Activated naive CD4-positive, alpha-beta T cell treated with anti-CD3 and anti-CD28 coated beads, Interleukin-2, amount 10 ng/mL, durations not matched to agents 7 days and 5 days (primary cell): ENCODE data around the gene TSNAXIP1.
"Not testable (repeated sequence)": the region's sequence is repeated elsewhere in the genome, so short reads cannot be mapped to it uniquely, and the experiment has no call there.

Experiments used
- CTCF ChIA-PET: fragments of 350-600 bp; sonication (Branson Sonifier 250); formaldehyde crosslinking; loops from one replicate; lab custom pipeline; 2021; ENCODE audit warnings: antibody characterized with exemption; lab: Charles Lee
- DNase-seq: peaks from one replicate; pipeline ENCODE4 v3.0.0-alpha.2; 2020
- H3K27ac Mint-ChIP-seq: one replicate; pipeline ENCODE4 v1.8.0; 2021; ENCODE audit warnings: mild to moderate bottlenecking, moderate library complexity, mixed read lengths
- H3K27me3 Mint-ChIP-seq: one replicate; pipeline ENCODE4 v1.8.0; 2021; ENCODE audit warnings: mild to moderate bottlenecking, mixed read lengths
- H3K36me3 Mint-ChIP-seq: one replicate; pipeline ENCODE4 v1.8.0; 2021; ENCODE audit warnings: mixed read lengths
- H3K4me1 Mint-ChIP-seq: one replicate; pipeline ENCODE4 v1.8.0; 2021; ENCODE audit warnings: mixed read lengths
- H3K4me3 Mint-ChIP-seq: one replicate; pipeline ENCODE4 v1.8.0; 2021; ENCODE audit warnings: mild to moderate bottlenecking, moderate library complexity, mixed read lengths
- H3K9me3 Mint-ChIP-seq: one replicate; pipeline ENCODE4 v1.8.0; 2021; ENCODE audit warnings: mixed read lengths

The TSNAXIP1 gene

GRCh38 chr16:67833030-67833414 lies 26.3 kb downstream of the TSNAXIP1 start:
- CTCF ChIA-PET, result interaction anchor here (0.6 to 2.6 kb wide), 6 partner anchors 11 to 164 kb away, joined by 3 to 28 read pairs (median 4); no protein-coding TSS in a partner anchor
- DNase-seq, result no peak
- Mint-ChIP-seq H3K27ac (peak overlapping the region; percentile 42), H3K4me3 (peak overlapping the region; percentile 82), H3K4me1 (peaks cover 16% of the 10 kb centered on the region), H3K36me3 (peaks cover 17% of the 10 kb centered on the region), H3K27me3 (peaks cover 3% of the 10 kb centered on the region), H3K9me3 (no peaks in the 10 kb centered on the region)

DNA sequence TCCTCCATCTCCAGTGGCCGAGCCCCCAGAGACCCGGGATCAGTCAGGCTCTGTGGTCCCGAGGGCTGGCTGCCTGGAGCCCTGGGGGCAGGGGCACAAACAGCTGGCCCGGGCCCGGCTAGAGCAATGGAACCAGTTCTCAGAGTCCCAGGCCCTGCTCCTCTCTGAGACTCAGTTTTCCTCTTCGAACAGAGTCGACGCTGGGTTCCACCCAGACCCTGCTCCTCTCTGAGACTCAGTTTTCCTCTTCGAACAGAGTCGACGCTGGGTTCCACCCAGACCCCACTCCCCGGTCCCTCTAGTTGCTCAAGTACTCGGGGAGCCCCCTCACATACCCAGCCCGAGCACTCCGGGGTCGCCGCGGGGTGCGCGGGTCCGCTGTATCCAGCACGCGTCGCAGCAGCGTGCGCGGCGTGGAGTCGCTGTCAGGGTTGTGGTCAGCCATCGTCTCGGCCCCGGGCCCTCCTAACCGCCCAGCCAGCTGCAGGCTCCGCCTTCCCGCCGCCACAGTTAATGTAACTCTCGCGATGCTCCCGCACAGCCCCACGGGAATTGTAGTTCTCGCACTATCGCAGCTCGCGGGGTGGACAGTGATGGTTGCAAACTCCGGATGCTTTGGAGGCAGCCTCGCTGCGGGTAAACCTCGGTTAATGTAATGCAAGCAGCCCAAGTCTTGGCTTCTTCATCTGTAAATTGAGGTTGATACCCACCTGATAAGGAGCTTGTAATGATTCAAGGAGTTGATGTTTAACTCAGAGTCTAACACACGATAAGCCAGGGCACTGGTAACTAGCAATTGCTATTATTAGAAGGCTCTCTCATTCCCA lies 26.9 kb downstream of the TSNAXIP1 start:
- Mint-ChIP-seq H3K9me3 (no peaks in the 10 kb centered on the region), H3K4me3 (peak overlapping the region; percentile 82), H3K27me3 (peaks cover 3% of the 10 kb centered on the region), H3K4me1 (peaks cover 16% of the 10 kb centered on the region), H3K27ac (peak overlapping the region; percentile 76), H3K36me3 (peaks cover 14% of the 10 kb centered on the region)
- CTCF ChIA-PET, result interaction anchor here (0.5 to 2.6 kb wide), 8 partner anchors 11 to 312 kb away, joined by 3 to 28 read pairs (median 3); no protein-coding TSS in a partner anchor
- peak; percentile 97 for DNase-seq

GRCh38 chr16:67834242-67834614 lies 27.5 kb downstream of the TSNAXIP1 start:
- no peak for DNase-seq
- Mint-ChIP-seq H3K36me3 (peaks cover 10% of the 10 kb centered on the region), H3K4me3 (peak overlapping the region; percentile 82), H3K9me3 (no peaks in the 10 kb centered on the region), H3K27ac (no peak overlapping the region), H3K27me3 (peaks cover 3% of the 10 kb centered on the region), H3K4me1 (peaks cover 16% of the 10 kb centered on the region)
- CTCF ChIA-PET, result interaction anchor here (0.5 to 2.6 kb wide), 7 partner anchors 18 to 313 kb away, joined by 3 to 28 read pairs (median 3); no protein-coding TSS in a partner anchor

DNA sequence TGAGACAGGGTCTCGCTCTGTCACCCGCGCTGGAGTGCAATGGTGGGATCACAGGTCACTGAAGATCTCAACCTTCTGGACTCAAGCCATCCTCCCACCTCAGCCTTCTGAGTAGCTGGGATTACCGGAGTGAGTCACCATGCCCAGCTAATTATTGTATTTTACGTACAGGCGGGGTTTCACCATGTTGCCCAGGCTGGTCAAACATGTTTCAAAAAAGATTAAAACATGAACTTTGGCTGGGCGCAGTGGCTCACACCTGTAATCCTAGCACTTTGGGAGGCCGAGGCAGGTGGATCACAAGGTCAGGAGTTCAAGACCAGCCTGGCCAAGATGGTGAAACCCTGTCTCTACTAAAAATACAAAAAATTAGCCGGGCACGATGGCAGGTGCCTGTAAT lies 30.5 kb downstream of the TSNAXIP1 start:
- CTCF ChIA-PET, result interaction anchor here (0.6 kb wide), 1 partner anchor 18 kb away, joined by 4 read pairs; no protein-coding TSS in a partner anchor
- not testable (repeated sequence) for H3K4me3 Mint-ChIP-seq, H3K27me3 Mint-ChIP-seq, H3K27ac Mint-ChIP-seq, DNase-seq, H3K9me3 Mint-ChIP-seq, H3K36me3 Mint-ChIP-seq
- H3K4me1 Mint-ChIP-seq, result peaks cover 23% of the 10 kb centered on the region

- no peak overlapping the region for H3K27ac Mint-ChIP-seq
- CTCF ChIA-PET, result interaction anchor here (0.6 kb wide), 1 partner anchor 19 kb away, joined by 4 read pairs; no protein-coding TSS in a partner anchor
- H3K36me3 Mint-ChIP-seq, result peaks cover 3% of the 10 kb centered on the region
- peaks cover 20% of the 10 kb centered on the region for H3K4me1 Mint-ChIP-seq
- peaks cover 3% of the 10 kb centered on the region for H3K27me3 Mint-ChIP-seq
- H3K4me3 Mint-ChIP-seq, result no peak overlapping the region
- DNase-seq, result no peak
- no peaks in the 10 kb centered on the region for H3K9me3 Mint-ChIP-seq
These were observed 31.1 kb downstream of the TSNAXIP1 start for GRCh38 chr16:67837811-67838210.

DNA sequence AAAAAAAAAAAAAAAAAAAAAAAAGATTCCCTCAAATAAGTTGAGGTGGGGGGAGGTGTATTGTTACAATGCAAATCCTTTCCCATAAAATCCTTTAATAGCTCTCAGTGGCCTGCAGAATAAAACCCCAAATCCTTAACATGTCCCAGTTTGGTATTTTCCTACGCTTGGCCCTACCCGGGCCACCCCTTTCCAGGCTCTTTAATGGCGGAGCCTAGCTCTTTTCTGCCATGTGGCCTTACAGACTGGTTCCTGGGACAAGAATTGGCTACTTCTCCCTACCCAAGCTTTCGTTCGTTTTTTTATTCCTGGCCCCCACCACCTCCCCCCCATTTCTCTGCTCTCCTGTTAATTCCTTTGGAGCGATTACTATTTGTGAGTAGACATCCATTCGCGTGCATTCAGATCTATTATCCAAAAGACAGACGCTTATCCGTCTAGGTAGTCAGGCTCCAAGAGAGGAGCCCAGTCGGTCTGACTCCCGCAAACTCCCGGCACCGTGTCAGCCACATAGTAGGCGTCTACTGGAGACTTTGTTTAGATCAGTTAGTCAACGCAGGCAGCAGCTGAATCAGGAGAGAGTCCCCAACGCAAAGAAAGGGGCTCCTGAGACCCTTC lies 34.6 kb downstream of the TSNAXIP1 start:
- Mint-ChIP-seq H3K4me3 (peak overlapping the region; percentile 91), H3K27ac (peak overlapping the region; percentile 97), H3K36me3 (peaks cover 18% of the 10 kb centered on the region), H3K27me3 (no peaks in the 10 kb centered on the region), H3K4me1 (peaks cover 43% of the 10 kb centered on the region), H3K9me3 (no peaks in the 10 kb centered on the region)
- no peak for DNase-seq
- CTCF ChIA-PET, result interaction anchor here (1.1 to 1.2 kb wide), 3 partner anchors 25 to 320 kb away, joined by 3 to 5 read pairs (median 3); no protein-coding TSS in a partner anchor

- peaks cover 18% of the 10 kb centered on the region for H3K36me3 Mint-ChIP-seq
- no peaks in the 10 kb centered on the region for H3K27me3 Mint-ChIP-seq
- DNase-seq, result peak; percentile 97
- H3K4me1 Mint-ChIP-seq, result peaks cover 43% of the 10 kb centered on the region
- H3K9me3 Mint-ChIP-seq, result no peaks in the 10 kb centered on the region
- CTCF ChIA-PET, result interaction anchor here (1.2 to 1.3 kb wide), 2 partner anchors 31 to 100 kb away, joined by 3 to 5 read pairs; partner anchors contain the start of gene EDC4
- H3K27ac Mint-ChIP-seq, result peak within 1 kb of the TSS; percentile 99
- H3K4me3 Mint-ChIP-seq, result peak within 1 kb of the TSS; percentile 95
These were observed 35.3 kb downstream of the TSNAXIP1 start, which contains the start of gene THAP11 for GRCh38 chr16:67841816-67842508. TSS of gene THAP11 (plus strand) at chr16:67842320. CDS start at chr16:67842555, 235 bp downstream.

DNA sequence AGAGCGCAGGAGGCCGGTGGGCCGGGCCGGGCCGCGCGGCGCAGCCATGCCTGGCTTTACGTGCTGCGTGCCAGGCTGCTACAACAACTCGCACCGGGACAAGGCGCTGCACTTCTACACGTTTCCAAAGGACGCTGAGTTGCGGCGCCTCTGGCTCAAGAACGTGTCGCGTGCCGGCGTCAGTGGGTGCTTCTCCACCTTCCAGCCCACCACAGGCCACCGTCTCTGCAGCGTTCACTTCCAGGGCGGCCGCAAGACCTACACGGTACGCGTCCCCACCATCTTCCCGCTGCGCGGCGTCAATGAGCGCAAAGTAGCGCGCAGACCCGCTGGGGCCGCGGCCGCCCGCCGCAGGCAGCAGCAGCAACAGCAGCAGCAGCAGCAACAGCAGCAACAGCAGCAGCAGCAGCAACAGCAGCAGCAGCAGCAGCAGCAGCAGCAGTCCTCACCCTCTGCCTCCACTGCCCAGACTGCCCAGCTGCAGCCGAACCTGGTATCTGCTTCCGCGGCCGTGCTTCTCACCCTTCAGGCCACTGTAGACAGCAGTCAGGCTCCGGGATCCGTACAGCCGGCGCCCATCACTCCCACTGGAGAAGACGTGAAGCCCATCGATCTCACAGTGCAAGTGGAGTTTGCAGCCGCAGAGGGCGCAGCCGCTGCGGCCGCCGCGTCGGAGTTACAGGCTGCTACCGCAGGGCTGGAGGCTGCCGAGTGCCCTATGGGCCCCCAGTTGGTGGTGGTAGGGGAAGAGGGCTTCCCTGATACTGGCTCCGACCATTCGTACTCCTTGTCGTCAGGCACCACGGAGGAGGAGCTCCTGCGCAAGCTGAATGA lies 36.0 kb downstream of the TSNAXIP1 start:
- Mint-ChIP-seq H3K27me3 (no peaks in the 10 kb centered on the region), H3K4me1 (peaks cover 45% of the 10 kb centered on the region), H3K9me3 (no peaks in the 10 kb centered on the region), H3K36me3 (peaks cover 19% of the 10 kb centered on the region), H3K4me3 (peak overlapping the region; percentile 95), H3K27ac (peak overlapping the region; percentile 99)
- peak; percentile 78 for DNase-seq
- CTCF ChIA-PET, result interaction anchor here (0.8 to 3.9 kb wide), 5 partner anchors 24 to 321 kb away, joined by 3 to 30 read pairs (median 5); partner anchors contain the start of gene EDC4

DNA sequence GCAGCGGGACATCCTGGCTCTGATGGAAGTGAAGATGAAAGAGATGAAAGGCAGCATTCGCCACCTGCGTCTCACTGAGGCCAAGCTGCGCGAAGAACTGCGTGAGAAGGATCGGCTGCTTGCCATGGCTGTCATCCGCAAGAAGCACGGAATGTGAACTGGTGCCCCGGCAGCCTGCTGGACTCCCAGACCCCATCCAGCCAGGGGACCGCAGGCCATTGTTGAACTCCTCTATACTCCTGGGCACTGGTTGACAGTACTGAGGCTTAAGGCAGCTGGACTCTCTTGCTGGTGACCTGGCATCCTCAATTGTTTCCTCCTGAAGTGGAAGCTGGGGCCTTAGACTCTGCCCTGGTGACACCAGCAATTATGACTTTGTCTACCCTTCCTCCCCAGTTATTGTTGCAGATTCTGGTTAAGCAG lies 36.7 kb downstream of the TSNAXIP1 start:
- H3K27me3 Mint-ChIP-seq, result no peaks in the 10 kb centered on the region
- H3K27ac Mint-ChIP-seq, result peak overlapping the region; percentile 99
- H3K4me1 Mint-ChIP-seq, result peaks cover 51% of the 10 kb centered on the region
- no peak for DNase-seq
- peaks cover 19% of the 10 kb centered on the region for H3K36me3 Mint-ChIP-seq
- no peaks in the 10 kb centered on the region for H3K9me3 Mint-ChIP-seq
- CTCF ChIA-PET, result interaction anchor here (0.8 to 3.9 kb wide), 5 partner anchors 25 to 322 kb away, joined by 3 to 30 read pairs (median 5); partner anchors contain the start of gene EDC4
- peak overlapping the region; percentile 95 for H3K4me3 Mint-ChIP-seq

- Mint-ChIP-seq H3K27me3 (no peaks in the 10 kb centered on the region), H3K27ac (peak overlapping the region; percentile 99), H3K4me1 (peaks cover 57% of the 10 kb centered on the region), H3K36me3 (peaks cover 21% of the 10 kb centered on the region), H3K4me3 (peak overlapping the region; percentile 95), H3K9me3 (no peaks in the 10 kb centered on the region)
- no peak for DNase-seq
- CTCF ChIA-PET, result interaction anchor here (0.7 to 3.9 kb wide), 6 partner anchors 11 to 172 kb away, joined by 3 to 30 read pairs (median 5); no protein-coding TSS in a partner anchor
These were observed 37.8 kb downstream of the TSNAXIP1 start for GRCh38 chr16:67844497-67844896.

DNA sequence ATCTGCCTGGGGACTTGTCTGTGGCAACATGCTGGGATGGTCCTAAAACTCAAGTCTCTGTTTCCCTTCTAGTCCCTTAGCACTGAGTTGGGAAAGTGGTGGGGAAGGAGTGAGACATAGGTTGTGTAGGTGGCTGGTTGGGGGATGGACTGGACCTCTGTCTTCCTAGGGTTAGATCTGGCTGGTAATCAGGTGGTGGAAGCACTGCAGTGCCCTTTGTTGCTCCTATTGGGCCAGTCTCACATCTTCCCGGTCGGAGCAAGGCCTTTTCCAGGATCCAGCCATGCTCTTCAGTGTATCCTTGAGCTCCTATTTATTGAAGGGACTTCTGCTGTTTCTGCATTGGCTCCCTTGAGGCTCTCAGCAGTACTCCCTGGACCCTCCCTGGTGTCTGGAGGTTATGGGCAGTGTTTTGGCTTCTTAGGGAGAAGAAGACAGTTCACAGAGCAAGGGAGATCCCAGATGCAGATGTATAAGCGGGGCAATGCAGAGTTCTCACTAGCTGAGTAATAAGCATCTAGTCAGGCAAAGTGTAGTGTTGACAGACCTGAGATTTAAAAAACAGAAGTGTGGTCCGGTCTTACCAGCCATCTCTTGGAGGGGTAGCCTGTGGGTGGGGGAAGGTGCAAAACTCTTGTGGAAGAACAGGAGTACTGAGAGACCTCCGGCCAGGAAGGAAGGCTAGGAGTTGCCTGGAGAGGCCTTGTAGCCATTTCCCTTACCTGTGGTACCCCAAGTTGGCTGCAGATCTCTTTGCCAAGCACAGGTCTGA lies 38.8 kb downstream of the TSNAXIP1 start:
- no peaks in the 10 kb centered on the region for H3K9me3 Mint-ChIP-seq
- peak overlapping the region; percentile 95 for H3K4me3 Mint-ChIP-seq
- H3K27me3 Mint-ChIP-seq, result no peaks in the 10 kb centered on the region
- CTCF ChIA-PET, result interaction anchor here (0.7 to 3.9 kb wide), 3 partner anchors 10 to 30 kb away, joined by 3 to 30 read pairs (median 6); no protein-coding TSS in a partner anchor
- peaks cover 21% of the 10 kb centered on the region for H3K36me3 Mint-ChIP-seq
- no peak for DNase-seq
- peak overlapping the region; percentile 86 for H3K27ac Mint-ChIP-seq
- peaks cover 62% of the 10 kb centered on the region for H3K4me1 Mint-ChIP-seq

DNA sequence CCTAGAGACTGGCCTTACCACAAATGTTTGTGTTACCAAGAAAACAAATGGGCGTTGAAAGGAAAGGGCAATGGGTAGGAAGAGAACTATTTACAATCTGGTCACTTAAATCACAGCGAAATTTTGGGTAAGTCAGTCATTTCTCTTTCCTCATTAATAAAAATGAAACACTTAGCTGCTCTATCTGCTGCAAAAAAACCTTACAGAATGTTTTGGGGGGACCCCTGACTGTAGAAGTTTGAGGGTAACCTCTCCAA lies 39.3 kb downstream of the TSNAXIP1 start:
- CTCF ChIA-PET, result interaction anchor here (0.7 to 3.9 kb wide), 2 partner anchors 28 to 30 kb away, joined by 4 to 30 read pairs; no protein-coding TSS in a partner anchor
- no peak for DNase-seq
- Mint-ChIP-seq H3K9me3 (no peaks in the 10 kb centered on the region), H3K27me3 (no peaks in the 10 kb centered on the region), H3K27ac (peak overlapping the region; percentile 86), H3K4me1 (peaks cover 62% of the 10 kb centered on the region), H3K4me3 (peak overlapping the region; percentile 95), H3K36me3 (peaks cover 21% of the 10 kb centered on the region)
